MM.1S (cell line): Measurements from ENCODE around the gene PREP.

Source experiments
- EZH2 ChIP-seq: fragments of 300-600 bp; sonication (generic); optimal IDR thresholded peaks from 2 replicates; pipeline ENCODE3; 2017; ENCODE audit warnings: low read depth, mild to moderate bottlenecking, antibody characterized with exemption, low read length, mixed read lengths
- EZH2phosphoT487 ChIP-seq: fragments of 300-600 bp; sonication (generic); IDR thresholded peaks from 2 replicates; pipeline ENCODE4 v1.6.1; 2018; ENCODE audit warnings: antibody characterized with exemption, low read length

DNA sequence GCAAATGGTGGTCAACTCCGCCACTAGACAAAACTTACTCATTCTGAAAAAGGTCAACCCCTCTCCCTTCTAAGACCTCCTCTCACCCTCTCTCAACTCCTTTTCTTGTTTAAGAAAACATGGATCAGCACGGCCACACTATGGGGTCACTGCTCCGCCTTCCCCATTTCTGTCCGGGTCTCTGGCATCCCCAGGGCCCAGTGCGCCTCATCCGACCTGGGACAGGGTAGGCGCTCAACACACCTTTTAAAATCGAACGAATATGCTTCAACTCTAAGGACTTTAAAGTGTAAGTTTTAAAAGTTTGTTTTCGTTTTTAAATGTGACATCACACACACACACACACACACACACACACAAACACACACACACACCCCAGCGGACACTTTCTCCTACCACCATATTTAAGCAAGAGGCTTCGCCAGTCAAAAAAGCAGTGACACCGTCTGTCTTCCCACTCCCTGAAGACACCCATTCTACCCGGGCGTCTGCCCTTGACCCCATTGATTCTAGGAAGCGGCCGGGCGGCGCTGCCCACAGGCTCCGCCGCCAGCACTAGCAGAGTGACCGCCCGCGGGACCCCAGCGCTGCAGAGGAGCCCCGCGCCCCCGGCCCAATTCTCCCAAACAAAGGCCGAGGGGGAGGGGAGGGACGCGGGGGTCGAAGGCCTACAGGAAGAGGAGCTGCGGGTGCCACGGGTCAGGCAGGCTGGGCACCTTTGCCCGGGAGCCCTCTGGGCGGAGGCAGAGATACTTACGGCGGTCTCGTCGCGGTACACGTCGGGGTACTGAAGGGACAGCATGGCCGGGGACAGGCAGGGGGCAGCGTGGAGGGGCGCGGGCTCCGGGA lies 568 bp downstream of the PREP start:
- no peak for TF ChIP-seq EZH2phosphoT487
- no peak for TF ChIP-seq EZH2
